ENCODE data around the gene PSD2.

PSD2 gene

GRCh38 chr5:139886213-139886612 is 90.6 kb downstream of the PSD2 start:
- no peaks in the 10 kb centered on the region for H3K9me3 Mint-ChIP-seq
- H3K27ac Mint-ChIP-seq, result no peak overlapping the region
- H3K4me1 Mint-ChIP-seq (ENCODE audit: low read depth), result no peaks in the 10 kb centered on the region
- H3K4me3 Mint-ChIP-seq, result no peak overlapping the region
- H3K27me3 Mint-ChIP-seq, result peaks cover 8% of the 10 kb centered on the region
- H3K36me3 Mint-ChIP-seq (ENCODE audit: low read depth), result no peaks in the 10 kb centered on the region

GRCh38 chr5:139888370-139888769 is 92.8 kb downstream of the PSD2 start:
- Mint-ChIP-seq H3K27ac (no peak overlapping the region), H3K4me1 (ENCODE audit: low read depth) (no peaks in the 10 kb centered on the region), H3K36me3 (ENCODE audit: low read depth) (no peaks in the 10 kb centered on the region), H3K4me3 (no peak overlapping the region), H3K9me3 (no peaks in the 10 kb centered on the region), H3K27me3 (peaks cover 19% of the 10 kb centered on the region)

- Mint-ChIP-seq H3K36me3 (ENCODE audit: low read depth) (no peaks in the 10 kb centered on the region), H3K27ac (no peak overlapping the region), H3K4me1 (ENCODE audit: low read depth) (no peaks in the 10 kb centered on the region), H3K9me3 (no peaks in the 10 kb centered on the region), H3K27me3 (peaks cover 19% of the 10 kb centered on the region), H3K4me3 (no peak overlapping the region)
Observed at GRCh38 chr5:139889410-139889809, 93.8 kb downstream of the PSD2 start.

GRCh38 chr5:139893873-139894272 is 98.3 kb downstream of the PSD2 start:
- Mint-ChIP-seq H3K27me3 (peaks cover 24% of the 10 kb centered on the region), H3K9me3 (no peaks in the 10 kb centered on the region), H3K27ac (no peak overlapping the region), H3K4me3 (no peak overlapping the region), H3K36me3 (ENCODE audit: low read depth) (no peaks in the 10 kb centered on the region), H3K4me1 (ENCODE audit: low read depth) (no peaks in the 10 kb centered on the region)

Data from stimulated activated naive CD8-positive, alpha-beta T cell treated with anti-CD3 and anti-CD28 coated beads, Interleukin-15, Interleukin-2, amounts not matched to agents 100 ng/mL and 50 ng/mL, for 24 hours (primary cell).